Mammary epithelial cell (primary cell): ENCODE measurements around the gene ZNF697.

Experiments used
- EZH2 ChIP-seq: IDR thresholded peaks from 2 replicates; pipeline ENCODE4 v1.6.1; 2012; ENCODE audit warnings: low read length, inconsistent platforms, borderline replicate concordance
- TF ChIP-seq, protein P1 (sequence below), 2 donors: IDR thresholded peaks in 1 of 2; conservative IDR thresholded peaks in 1 of 2; 2 replicates each; pipeline ENCODE4 v1.5.1; 2011 to 2012; ENCODE audit warnings: inconsistent platforms in 2 of 2, low read length in 2 of 2, mild to moderate bottlenecking in 2 of 2, control low read depth in 1 of 2, low read depth in 1 of 2; ENCODE audit not compliant: insufficient read depth in 1 of 2; ENCODE audit errors: extremely low read depth in 1 of 2

DNA sequence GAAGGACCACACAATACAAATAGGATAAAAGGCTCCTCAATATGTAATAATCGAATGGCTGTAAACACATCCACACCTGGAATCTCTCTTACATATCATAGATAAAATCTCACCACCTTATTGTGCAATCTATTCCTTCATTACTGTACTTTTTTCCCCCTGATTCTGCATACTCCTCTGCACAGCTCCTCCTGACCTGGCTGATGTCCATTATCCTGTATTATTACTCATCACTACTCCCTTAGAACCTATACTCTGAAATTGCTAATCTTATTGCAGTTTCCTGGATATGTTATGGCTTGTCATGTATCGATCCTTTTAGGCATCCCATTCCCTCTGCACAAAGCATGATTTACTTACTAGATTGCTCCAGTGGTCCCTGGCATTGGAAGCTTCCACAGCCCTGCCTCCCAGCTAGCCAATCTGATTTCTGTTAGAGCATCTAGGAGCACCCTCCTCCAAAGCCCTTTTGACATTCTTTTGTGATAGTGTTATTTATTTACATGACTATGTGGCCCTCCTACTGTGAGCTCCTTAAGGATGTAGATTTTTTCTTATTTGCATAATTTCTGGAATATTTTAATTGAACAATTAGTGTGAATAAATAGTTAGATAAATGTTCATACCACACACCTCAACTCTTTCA, 39.5 kb upstream of the ZNF697 start:
- TF ChIP-seq EZH2 = no peak
- TF ChIP-seq, protein P1, sequence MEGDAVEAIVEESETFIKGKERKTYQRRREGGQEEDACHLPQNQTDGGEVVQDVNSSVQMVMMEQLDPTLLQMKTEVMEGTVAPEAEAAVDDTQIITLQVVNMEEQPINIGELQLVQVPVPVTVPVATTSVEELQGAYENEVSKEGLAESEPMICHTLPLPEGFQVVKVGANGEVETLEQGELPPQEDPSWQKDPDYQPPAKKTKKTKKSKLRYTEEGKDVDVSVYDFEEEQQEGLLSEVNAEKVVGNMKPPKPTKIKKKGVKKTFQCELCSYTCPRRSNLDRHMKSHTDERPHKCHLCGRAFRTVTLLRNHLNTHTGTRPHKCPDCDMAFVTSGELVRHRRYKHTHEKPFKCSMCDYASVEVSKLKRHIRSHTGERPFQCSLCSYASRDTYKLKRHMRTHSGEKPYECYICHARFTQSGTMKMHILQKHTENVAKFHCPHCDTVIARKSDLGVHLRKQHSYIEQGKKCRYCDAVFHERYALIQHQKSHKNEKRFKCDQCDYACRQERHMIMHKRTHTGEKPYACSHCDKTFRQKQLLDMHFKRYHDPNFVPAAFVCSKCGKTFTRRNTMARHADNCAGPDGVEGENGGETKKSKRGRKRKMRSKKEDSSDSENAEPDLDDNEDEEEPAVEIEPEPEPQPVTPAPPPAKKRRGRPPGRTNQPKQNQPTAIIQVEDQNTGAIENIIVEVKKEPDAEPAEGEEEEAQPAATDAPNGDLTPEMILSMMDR (conservative IDR thresholded peaks at IDR 0.05 in 1 of 2, IDR thresholded peaks at IDR 0.05 in 1 of 2; ENCODE audit: extremely low read depth in 1 of 2, insufficient read depth in 1 of 2, low read depth in 1 of 2, low read length in 2 of 2) = no peak
